Stimulated activated CD8-positive, alpha-beta memory T cell treated with anti-CD3 and anti-CD28 coated beads, Interleukin-12 subunit alpha, Interleukin-12 subunit beta, amount 100 ng/mL, for 24 hours (primary cell): ENCODE measurements around the gene PPP6R1.
A peak's percentile ranks its signal among the peaks of the same experiment; 100 is the strongest.

Source experiments
- DNase-seq: peaks from one replicate; pipeline ENCODE4 v3.0.0-alpha.2; 2020; ENCODE audit errors: extremely low read depth

PPP6R1 gene

GRCh38 chr19:55279770-55280643 lies 21.2 kb upstream of the PPP6R1 start, which contains the start of gene HSPBP1:
Gene HSPBP1 (minus strand): TSS chr19:55280110. CDS start chr19:55279608, 502 bp downstream.
- DNase-seq: peak; percentile 85

DNA sequence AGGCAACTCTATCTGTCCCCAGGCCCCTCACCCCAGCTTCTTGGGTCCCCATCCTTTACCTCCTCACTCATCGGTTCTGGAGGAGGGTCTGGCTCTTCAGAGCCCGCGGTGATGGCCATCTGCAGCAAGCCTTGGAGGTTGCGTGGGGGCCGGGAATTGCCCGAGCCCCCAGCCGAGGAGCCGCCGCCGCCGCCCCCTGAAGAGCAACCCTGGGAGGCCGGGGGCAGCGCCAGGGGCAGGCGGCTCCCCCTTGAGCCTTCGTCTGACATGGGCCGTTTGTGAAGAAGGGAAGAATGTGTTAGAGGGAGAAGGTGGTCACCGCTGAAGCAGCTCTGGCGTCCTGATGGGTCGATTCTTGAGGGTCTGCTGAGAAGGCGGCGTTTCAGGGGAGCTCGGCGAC lies 20.5 kb upstream of the PPP6R1 start:
- DNase-seq: no peak

DNA sequence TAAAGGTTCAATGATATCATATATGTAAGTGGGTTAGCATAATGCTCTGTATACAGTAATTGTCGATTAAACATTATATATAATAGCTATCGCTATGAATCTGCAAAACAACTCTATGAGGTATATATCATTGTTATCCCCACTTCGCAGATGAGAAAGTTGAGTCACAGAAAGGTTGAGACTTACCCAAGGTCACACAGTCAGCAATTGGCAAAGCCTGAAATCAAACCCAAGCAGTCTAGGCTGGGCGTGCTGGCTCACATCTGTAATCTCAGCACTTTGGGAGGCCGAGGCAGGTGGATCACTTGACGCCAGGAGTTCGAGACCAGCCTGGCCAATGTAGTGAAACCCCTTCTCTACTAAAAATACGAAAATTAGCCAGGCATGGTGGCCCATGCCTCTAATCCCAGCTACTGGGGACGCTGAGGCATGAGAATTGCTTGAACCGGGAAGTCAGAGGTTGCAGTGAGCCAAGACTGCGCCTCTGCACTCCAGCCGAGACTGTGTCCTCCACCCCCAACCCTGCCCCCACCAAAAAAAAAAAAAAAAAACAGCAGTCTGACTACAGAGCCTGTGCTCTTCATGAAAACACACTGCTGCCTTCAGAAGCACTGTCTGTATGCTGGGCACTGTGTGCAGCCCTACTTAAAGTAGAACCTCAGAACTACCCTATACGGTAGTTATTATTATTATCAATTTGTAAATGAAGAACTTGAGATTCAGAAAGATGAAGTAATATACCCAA lies 19.7 kb upstream of the PPP6R1 start:
- no peak for DNase-seq

GRCh38 chr19:55277494-55277893 lies 18.7 kb upstream of the PPP6R1 start:
- no peak for DNase-seq

GRCh38 chr19:55276720-55277430 lies 18.1 kb upstream of the PPP6R1 start:
- DNase-seq: no peak

GRCh38 chr19:55275851-55276719 lies 17.3 kb upstream of the PPP6R1 start:
- DNase-seq: no peak

GRCh38 chr19:55273978-55274707 lies 15.3 kb upstream of the PPP6R1 start:
- no peak for DNase-seq

DNA sequence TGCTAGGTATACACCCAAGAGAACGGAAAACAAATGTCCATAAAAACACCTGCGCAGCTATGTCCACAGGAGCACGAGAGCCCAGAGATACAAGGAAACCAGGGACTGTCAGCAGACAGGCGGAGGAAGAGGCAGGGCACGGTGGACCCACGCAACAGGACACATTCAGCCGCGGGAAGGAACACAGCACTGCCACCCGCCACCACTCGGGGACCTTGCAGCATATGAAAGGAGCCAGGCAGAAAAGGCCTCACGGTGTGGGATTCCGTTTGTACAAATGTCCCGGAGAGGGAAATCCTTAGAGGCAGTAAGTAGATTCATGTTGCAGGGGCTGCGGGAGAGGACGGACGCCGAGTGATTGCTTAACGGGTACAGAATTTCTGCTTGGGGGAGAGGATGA lies 13.3 kb upstream of the PPP6R1 start:
- no peak for DNase-seq

DNA sequence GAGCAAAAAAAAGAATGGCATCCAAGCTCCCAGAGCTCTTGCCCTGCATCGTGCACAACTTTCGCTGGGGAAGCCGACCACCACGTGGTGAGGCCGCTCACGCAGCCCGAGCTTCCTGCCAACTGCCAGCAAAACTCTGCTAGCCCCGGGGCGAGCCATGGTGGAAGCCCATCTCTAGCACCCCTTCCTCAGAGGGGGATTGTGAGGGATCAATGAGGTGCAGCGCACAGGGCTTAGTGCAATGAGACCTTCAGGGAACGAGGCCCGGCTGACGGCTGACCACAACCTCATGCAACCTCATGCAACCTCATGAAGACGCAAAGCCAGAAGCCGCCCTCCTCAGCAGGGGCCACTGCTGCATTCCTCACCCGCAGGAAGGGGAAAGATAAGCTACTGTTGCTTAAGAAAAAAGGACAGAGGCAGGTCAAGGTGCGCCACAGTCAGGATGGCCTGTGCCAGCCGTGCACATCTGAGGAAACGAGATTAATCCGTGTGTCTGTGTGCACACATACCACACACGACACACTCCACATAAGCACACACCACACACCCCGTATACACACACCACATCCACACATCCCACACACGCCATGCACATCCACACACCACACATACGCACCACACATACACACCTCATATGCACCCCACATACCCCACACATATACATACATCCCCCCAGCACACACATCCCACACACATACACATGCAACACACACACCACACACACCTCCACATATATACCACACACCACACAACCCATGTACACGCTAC lies 11.5 kb upstream of the PPP6R1 start:
- DNase-seq: no peak

DNA sequence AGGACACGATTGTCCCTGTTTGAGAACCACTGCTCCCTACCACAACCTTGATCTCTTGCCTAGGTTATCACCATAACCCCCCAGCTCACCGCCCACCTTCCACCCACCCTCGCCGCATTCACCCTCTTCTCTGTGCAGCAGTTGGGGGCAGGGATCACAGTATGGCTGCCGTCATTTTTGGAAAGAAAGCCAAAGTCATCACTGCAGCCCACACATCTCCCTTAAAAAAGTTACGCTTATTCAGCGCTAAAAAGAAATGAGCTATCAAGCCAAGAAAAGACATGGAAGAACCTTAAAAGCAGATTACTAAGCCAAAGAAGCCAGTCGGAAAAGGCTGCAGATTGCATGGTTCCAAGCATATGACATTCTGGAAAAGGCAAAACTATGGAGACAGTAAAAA lies 10.5 kb upstream of the PPP6R1 start:
- no peak for DNase-seq

GRCh38 chr19:55266840-55267239 lies 8.0 kb upstream of the PPP6R1 start:
- DNase-seq: no peak

- no peak for DNase-seq
Measured at GRCh38 chr19:55266404-55266803, 7.6 kb upstream of the PPP6R1 start.

GRCh38 chr19:55265723-55266386 lies 7.0 kb upstream of the PPP6R1 start:
- DNase-seq: no peak

- no peak for DNase-seq
Measured at GRCh38 chr19:55265173-55265572, 6.4 kb upstream of the PPP6R1 start.

DNA sequence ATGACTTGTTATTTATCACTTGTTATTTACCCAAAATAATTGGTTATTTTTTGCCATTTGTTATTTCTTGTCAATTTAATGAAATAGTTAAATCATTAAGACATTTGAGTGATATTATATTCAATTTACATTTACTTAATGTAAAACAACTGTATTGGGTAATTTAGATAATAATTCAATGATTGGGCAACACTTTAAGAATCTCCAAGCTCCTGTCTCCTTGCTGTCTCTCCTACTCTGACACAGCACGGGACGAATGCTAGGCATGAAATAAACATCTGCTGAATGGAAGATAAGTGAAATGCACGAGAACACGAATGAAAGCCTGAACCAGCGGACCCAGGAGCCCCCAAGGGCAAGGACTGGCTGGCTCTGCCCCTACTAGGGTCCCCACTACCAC lies 5.7 kb upstream of the PPP6R1 start:
- DNase-seq: no peak

DNA sequence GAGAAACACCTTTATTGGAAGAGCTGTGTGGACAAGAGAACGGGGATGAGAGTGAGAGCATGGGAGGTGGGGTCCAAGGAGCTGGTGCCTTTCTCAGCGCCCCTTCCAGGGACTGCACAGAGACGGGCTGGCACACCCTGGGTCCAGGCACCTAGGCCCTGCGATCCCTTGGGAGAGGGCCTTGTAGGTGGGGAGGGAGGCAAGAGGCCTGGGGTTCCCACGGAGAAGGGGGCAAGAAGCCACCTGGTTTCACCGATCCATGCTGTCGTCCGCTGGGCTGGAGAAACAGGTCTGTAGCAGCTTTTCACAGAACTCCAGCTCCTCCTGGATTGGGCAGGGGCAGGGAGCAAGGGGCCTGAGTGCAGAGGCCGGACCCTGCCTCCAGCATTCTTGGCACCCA lies 3.5 kb upstream of the PPP6R1 start:
- no peak for DNase-seq

- no peak for DNase-seq
Measured at GRCh38 chr19:55261671-55262126, 2.9 kb upstream of the PPP6R1 start.

GRCh38 chr19:55259540-55260210 lies 858 bp upstream of the PPP6R1 start:
- no peak for DNase-seq

DNA sequence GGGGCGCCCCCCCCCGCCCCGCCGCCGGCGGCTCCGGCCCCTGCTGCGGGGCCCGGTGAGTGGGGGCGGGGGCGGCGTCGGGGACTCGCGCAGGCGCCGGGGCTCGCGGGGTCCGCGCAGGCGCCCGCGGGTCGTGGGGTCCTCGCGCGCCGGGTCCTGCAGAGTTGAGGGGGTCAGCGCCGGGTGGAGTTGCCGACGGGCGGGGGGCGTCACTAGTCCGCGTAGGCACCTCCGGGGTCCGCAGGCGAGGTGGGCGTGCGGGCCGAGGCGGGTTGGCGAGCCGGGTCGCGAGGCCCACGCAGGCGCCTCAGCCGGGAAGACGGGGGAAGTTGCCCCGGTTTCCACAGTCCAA lies 365 bp downstream of the PPP6R1 start:
- peak; percentile 37 for DNase-seq
